GM21786 (cell line): Measurements from ENCODE around the gene KIF21B.

Source experiments
- ATAC-seq: cut with Tn5 transposase; IDR thresholded peaks from one replicate; pipeline ENCODE4 v1.9.1; 2021; ENCODE audit not compliant: unreplicated experiment

KIF21B gene

GRCh38 chr1:201044119-201044518 lies 20.6 kb upstream of the KIF21B start:
- no peak for ATAC-seq

DNA sequence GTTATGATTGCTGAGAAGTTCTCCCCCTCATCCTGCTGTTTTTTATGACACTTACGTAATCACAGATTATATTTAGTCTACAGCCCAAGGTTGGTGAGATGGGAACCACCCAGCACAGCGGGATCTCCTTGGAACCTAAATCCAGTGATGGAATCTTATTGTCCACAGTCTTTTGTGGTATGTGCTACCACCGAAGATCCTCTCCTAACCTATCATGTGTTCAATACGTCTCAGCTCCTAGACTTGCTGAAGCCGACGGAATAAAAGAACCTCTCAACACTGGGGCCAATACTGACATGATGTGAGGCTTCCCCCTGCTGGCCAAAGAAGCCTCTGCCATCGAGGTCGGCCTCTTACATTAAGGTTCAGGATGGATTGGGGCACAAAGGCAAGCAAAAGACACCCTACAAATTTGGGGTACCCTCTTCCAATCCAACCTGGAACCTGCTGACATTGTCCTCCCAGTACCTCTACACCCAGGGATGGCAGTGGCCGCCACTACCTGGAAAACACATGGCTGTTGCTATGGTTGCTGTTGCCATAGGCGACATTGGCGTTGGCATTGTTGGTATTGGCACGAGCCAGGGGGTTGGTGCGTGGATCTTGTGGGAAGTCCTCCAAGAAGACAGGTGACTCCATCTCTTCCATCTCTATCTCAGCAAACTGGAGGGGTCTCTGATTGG lies 19.4 kb upstream of the KIF21B start:
- ATAC-seq: no peak

DNA sequence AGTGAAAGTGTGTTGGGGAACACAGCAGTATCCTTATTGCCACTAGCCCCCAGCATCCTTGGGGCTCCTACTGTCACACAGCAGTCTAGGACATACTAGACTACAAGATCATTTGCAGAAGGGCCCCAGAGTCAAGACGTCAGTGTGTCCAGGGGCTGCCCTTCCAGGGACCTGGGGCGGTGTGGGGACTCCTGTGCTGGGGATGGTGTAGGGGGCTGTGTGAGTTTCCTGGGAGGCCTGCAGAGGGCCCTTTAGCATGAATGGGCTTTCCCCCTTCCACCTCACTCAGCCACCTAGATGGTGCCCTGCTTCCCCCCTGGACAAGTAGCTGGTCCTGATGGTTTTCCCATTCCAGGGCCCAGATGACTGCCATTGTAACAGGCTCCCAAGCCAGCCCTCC lies 17.5 kb upstream of the KIF21B start:
- ATAC-seq: no peak

GRCh38 chr1:201039876-201040275 lies 16.4 kb upstream of the KIF21B start:
- no peak for ATAC-seq

- no peak for ATAC-seq
These were observed 15.9 kb upstream of the KIF21B start for GRCh38 chr1:201039418-201039817.

DNA sequence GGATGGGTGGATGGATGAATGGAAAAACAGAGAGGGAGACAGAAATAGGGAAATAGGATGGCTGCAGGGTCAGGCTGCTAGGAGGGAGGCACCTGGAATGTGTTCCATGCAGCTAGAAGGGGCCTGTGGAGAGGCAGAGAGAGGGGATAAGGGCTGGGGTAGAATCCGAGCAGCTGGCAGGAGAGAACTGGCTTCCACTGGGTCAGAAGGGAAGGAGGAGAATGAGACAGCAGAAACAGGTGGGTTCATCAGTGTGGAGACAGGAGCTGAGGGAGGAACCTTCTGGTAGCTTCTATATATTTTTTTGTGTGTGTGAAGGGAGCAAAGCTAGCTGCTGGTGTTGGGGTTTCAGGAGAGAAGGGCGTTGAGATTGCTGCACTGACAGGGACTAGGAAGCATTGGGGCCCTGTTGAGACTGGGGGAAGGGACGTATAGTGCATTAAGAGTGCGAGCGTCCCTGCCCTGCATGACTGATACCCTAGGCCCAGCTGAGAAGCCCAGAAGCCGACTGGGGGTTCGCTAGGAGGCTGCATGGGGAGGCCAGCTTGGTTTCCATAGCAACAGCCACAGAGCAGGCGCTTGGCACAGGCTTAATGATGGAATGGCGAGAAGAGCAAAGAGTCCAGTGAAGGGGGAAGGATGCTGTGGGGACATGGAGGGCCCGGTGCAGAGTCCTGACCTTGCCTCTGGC lies 14.8 kb upstream of the KIF21B start:
- ATAC-seq: no peak

DNA sequence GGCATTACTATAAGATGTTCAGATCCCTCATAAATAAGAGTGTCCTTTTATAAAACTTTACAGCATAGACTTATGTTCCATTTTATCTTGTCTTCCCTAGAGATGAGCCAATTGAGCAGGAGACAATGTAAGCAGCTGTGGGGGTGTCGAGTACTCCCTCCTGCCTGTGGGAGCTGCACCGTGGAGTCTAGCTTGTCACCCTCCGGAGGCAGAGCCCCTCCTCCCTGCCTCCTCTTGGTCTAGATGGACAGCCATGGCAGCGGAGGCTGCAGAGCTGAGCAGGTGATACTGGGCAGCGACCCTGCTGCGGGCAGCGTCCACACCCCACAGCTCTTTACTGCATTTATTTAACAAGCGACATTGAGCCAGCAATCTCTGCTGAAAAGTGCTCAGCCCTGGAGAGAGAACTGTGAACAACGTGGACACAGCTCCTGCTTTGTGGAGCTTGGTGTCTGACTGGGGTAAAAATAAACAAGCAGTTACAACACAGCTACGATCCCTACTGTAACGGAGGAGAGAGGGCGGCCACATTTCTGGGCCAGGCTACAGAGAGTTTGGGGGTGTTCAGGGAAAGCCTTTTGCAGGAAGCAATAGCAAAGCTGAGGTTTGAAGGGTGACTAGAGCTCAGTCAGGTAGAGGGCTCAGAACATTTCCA lies 12.8 kb upstream of the KIF21B start:
- ATAC-seq: no peak

- ATAC-seq: no peak
These were observed 11.2 kb upstream of the KIF21B start for GRCh38 chr1:201034671-201035070.

- no peak for ATAC-seq
These were observed 8.9 kb upstream of the KIF21B start for GRCh38 chr1:201032408-201032807.

DNA sequence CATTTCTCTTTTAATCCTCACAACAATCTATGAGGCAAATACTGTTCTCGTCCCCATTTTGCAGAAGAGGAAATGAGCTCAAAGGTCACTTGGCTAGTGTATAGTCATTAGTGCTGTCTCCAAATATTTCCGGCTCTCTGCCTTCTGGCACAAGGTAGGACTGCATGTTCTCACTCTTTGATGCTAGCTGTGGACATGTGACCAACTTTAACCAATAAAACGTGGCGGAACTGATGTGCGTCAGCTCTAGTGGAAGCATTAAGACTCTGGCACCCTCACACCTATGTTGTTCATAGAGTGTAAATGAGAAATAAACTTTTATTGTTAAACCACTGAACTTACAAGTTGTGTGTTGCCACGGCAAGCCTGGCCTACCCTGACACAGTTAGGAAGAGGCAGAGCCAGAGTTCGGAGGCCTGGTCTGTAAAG lies 5.0 kb upstream of the KIF21B start:
- ATAC-seq: no peak

DNA sequence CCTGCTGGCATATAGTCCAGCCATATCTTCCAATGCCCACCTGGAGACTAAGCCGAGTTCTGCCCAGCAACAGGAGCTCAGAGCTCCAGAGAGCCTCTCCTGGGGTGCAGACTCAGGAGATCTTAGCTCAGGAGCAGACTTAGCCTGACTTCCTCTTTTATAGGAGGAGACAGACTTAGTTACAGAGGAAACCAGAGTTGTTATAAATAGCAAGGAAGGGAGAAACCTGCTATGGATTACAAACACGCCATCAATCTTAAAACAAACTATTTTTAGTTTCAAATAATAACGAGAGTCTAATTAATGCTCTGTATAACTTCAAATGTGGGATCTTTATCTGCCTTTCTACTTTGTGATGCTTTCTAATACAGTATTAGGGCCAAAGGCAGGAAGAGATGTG lies 3.3 kb upstream of the KIF21B start:
- ATAC-seq: no peak

- ATAC-seq: no peak
These were observed 2.7 kb upstream of the KIF21B start for GRCh38 chr1:201026234-201026633.

DNA sequence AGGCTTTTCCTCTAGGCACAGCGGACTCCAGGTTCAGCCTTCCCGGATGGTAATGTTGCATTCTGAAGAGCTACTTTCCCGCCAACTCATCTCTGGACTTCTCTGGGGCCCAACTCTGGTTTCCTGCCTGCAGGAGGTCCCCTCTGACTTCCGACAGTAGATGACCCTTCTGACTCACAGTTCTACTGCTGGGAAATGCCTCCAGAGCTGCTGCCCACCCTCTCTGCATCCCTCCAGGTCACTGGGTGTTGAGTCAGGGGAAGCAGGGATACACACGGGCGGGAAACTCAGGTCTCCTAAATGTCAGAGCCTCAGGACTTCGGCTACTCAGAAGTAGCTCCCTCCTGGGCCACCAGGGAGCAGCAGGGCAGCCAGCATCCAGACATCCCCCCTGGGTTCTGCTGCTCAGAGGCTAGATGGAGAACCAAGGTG lies 2.1 kb upstream of the KIF21B start:
- ATAC-seq: no peak

DNA sequence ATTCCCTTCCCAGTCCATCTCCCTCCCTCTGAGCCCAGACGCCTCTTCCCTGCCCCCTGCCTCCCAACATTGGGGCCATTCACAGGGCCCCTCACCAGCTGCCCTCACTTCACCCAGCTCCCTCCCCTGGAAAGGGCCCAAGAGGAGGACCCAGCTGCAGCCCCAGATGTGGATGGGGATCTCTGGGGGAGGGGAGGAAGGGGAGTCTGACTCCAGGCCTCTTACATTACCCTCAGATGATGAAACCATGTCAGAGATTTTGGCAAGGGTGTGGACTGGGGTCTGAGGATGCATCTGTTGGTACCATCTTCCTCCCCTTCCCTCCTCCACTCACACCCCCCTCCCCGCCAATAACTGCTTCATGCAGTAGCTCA lies 1.1 kb upstream of the KIF21B start:
- no peak for ATAC-seq

DNA sequence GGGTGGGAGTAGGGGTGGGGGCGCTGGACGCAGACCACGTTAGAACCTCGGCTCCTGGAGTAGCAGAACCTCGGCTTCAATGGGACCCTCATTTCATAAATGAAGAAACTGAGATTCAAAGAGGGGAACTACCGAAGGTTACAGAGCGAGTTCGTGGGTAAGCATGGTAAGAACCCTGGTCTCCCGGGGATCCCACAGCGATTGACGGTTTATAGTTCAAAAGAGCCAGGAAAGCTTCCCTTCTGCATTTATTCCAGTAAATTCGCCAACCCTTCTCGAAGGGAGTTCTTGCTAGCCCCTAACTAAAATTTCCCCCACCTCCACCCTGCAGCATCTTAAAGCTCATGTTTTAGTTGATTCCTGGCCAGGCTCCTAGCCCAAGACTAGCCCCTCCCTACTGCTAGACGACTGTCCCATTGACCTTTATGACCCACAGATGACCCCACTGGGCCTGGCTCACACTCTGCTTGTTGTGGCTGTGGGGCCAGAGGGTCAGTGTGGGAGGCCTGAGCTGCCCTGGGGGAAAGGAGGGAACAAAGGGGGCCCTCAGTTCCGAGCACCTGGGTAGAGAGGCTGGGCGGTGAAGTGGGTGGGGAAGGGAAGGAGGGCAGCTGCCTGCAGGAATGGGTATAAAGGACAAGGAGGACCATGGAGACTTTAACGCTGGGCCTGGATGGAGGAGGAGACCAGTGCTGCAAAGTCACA lies 558 bp upstream of the KIF21B start:
- no peak for ATAC-seq

DNA sequence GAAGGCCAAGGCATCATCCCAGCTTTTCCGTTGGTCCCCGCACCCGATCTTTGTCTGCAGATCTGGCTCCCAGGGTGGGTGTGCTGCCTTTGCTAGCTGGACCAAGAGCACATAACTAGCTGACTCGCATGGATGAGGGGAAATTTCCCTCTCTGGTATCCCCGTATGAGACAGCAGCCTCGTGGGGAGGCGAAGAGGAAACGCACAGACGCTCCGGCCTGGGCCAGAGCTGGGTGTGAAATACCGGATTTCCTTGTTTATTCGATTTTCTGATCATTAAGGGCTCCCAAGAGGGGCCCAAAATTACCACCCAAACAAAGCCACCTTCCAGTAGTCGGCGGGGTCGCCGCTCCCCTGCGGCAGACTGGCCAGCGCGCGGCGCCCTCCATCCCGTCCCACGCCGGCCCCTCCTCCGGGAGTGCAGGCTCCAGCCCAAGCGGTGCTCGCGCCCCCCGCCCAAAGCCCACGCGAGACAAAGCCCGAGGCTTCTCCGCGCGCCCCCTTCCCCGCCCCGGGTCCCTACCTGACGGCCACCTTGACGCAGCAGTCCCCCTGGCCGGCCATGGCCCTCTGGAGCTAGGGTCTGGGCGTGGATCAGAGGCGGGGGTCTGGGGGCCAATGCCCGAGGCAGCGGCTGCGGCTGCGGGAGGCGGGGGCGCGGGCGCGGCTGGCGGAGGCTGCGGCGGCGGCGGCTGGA lies 546 bp downstream of the KIF21B start:
- ATAC-seq: no peak

DNA sequence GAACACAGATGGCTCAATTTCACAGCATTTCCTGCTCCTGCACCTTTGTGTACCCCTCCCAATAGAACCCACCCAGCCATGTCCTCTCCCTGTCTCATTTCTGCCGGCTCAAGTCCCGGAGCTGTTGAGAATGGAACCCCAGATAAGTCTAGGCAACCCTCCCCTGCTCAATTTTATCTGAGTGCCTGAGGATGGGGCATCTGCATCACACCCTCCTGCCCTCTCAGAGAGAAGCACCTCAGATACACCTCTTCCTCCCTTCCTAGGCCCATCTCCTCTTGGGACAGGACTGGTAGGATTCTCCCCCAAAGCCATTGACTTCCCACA lies 1.1 kb downstream of the KIF21B start:
- no peak for ATAC-seq

- no peak for ATAC-seq
These were observed 1.7 kb downstream of the KIF21B start for GRCh38 chr1:201021630-201022492.

DNA sequence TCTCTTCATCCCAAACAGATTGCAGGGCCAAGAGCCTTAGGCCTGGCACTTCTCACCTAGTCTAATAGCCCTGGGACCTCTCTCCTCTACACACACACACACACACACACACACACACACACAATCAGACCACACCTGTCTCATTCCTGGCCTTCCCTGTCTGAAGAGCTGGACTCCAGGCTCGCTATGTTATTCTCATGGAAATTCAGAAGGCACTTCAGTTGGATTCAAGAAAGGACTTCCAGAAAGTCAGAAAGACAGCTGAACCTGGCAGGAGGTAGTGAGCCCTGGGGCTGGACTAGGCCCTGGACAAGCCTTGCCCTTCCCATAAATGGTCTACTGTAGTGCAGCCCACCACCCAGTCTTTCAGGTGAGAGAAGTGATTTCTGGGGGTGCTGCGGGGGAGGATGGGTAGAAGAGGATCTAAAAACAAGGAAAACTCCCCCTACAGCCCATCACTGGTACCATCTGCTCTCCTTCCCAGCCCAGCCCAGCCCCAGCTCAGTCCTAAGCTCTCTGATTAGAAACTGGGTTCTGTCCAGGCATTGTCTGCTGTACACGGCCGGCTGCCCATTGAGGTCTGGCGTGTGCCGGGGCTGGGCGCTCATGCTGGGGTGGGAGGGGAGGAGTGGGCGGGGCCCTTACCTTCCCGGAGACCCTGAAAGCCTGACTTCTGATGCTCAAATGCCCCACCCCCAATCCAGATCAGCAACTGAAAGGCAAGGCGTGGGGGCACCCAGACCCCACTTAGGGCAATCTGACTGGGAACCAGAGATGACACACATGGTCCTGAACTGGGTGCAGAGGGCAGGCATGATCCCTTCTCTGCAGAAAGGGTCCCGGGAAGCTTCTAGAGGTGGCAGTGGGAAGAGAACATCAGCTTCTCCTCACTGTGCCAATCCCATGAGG lies 2.5 kb downstream of the KIF21B start:
- ATAC-seq: no peak
